HCT116 (cell line): ENCODE measurements around the gene THUMPD3. TPM values are rescaled to one million over a fixed set of nuclear protein-coding genes. Genes with fewer than 3 reads are reported as not detected.

Source experiments
- ATAC-seq: fragments of 200-7000 bp; cut with Tn5 transposase; 2 replicates; pipeline ENCODE4 v1.9.1; 2020; ENCODE audit warnings: mild to moderate bottlenecking, moderate library complexity
- BruUV-seq: library from RNA; stranded (reverse); fragments of 400-500 nt; replicated peaks from 2 replicates; lab custom pipeline; 2021; lab: Mats Ljungman, UMichigan
- CTCF ChIA-PET: fragments of 300-600 bp; sonication (Branson Sonifier 250); formaldehyde crosslinking; loops from one replicate; lab custom pipeline; 2021; ENCODE audit warnings: antibody characterized with exemption; lab: Charles Lee
- POLR2A ChIA-PET: fragments of 300-600, 350-600 bp; sonication (Branson Sonifier 250); formaldehyde crosslinking; loops from one replicate; lab custom pipeline; 2021; ENCODE audit warnings: antibody characterized with exemption; lab: Charles Lee
- RAD21 ChIA-PET, 2 experiments: fragments of 300-600 bp; sonication (Branson Sonifier 250); formaldehyde crosslinking; loops; one replicate each; lab custom pipeline; 2023; ENCODE audit warnings: low total read pairs in 2 of 2; ENCODE audit not compliant: uncharacterized antibody in 2 of 2, unreplicated experiment in 2 of 2, low non-redundant PET in 1 of 2; lab: Charles Lee
- DNase-seq: peaks from one replicate; pipeline ENCODE4 v3.0.0-alpha.2; 2010; ENCODE audit warnings: low read depth, low spot score
- H2AFZ ChIP-seq: fragments of 200-600 bp; shearing (Covaris generic), sonication (generic); 2 replicates; pipeline ENCODE4 v1.6.1; 2017; ENCODE audit warnings: low read depth, mixed run types, mixed read lengths, antibody characterized with exemption, low read length; ENCODE audit not compliant: poor library complexity, severe bottlenecking
- H3K27ac ChIP-seq: 2 replicates; pipeline ENCODE4 v1.5.1; 2012; ENCODE audit warnings: low read depth, low read length
- H3K27me3 ChIP-seq: fragments of 200-600 bp; sonication (generic); 2 replicates; pipeline ENCODE4 v1.6.1; 2016; ENCODE audit warnings: mixed run types, low read length, mixed read lengths; ENCODE audit not compliant: insufficient read depth
- H3K36me3 ChIP-seq, 2 experiments: fragments of 200-500 bp in 1 of 2; fragments of 200-600 bp in 1 of 2; sonication (Bioruptor generic) in 1 of 2; sonication (generic) in 1 of 2; 2 replicates each; pipeline versions ENCODE4 v1.5.1 to v1.6.1; 2014 to 2016; ENCODE audit warnings: low read length in 2 of 2, inconsistent platforms in 1 of 2, mixed read lengths in 1 of 2, mixed run types in 1 of 2; ENCODE audit not compliant: insufficient read depth in 2 of 2, control insufficient read depth in 1 of 2
- H3K4me1 ChIP-seq, 2 experiments: fragments of 200-600 bp in 1 of 2; sonication (generic) in 1 of 2; 2 replicates each; pipeline versions ENCODE4 v1.5.1 to v1.6.1; 2012 to 2017; ENCODE audit warnings: low read length in 2 of 2, inconsistent platforms in 1 of 2, mild to moderate bottlenecking in 1 of 2, mixed read lengths in 1 of 2, mixed run types in 1 of 2, moderate library complexity in 1 of 2; ENCODE audit not compliant: insufficient read depth in 2 of 2, control insufficient read depth in 1 of 2
- H3K4me2 ChIP-seq: fragments of 200-600 bp; sonication (generic); 2 replicates; pipeline ENCODE4 v1.6.1; 2017; ENCODE audit warnings: mixed run types, low read length, mixed read lengths
- H3K4me3 ChIP-seq, 2 experiments: fragments of 200-600 bp in 1 of 2; sonication (generic) in 1 of 2; replicated peaks in 1 of 2; 2 replicates each; pipeline ENCODE4 v1.5.1; 2011 to 2016; ENCODE audit warnings: low read length in 2 of 2, control low read depth in 1 of 2, low read depth in 1 of 2, mild to moderate bottlenecking in 1 of 2, mixed read lengths in 1 of 2, mixed run types in 1 of 2
- H3K79me2 ChIP-seq: fragments of 200-600 bp; sonication (generic); 2 replicates; pipeline ENCODE4 v1.6.1; 2017; ENCODE audit warnings: mild to moderate bottlenecking, mixed run types, low read length, moderate library complexity, mixed read lengths; ENCODE audit not compliant: insufficient read depth
- H3K9ac ChIP-seq: fragments of 200-600 bp; sonication (generic); 2 replicates; pipeline ENCODE4 v1.6.1; 2016; ENCODE audit warnings: low read length, mixed read lengths
- H3K9me2 ChIP-seq: fragments of 200-600 bp; sonication (generic), shearing (Covaris generic); 2 replicates; pipeline ENCODE4 v1.6.1; 2017; ENCODE audit warnings: mixed run types, mild to moderate bottlenecking, moderate library complexity; ENCODE audit not compliant: insufficient read depth
- H3K9me3 ChIP-seq, 2 experiments: fragments of 200-500 bp in 1 of 2; fragments of 200-600 bp in 1 of 2; sonication (Bioruptor generic) in 1 of 2; sonication (generic) in 1 of 2; 2 replicates each; pipeline ENCODE4 v1.6.1; 2014 to 2017; ENCODE audit warnings: low read length in 2 of 2, mixed read lengths in 2 of 2, inconsistent platforms in 1 of 2, low read depth in 1 of 2, mild to moderate bottlenecking in 1 of 2, mixed run types in 1 of 2, moderate library complexity in 1 of 2; ENCODE audit not compliant: control insufficient read depth in 1 of 2, insufficient read depth in 1 of 2
- H4K20me1 ChIP-seq: fragments of 200-600 bp; sonication (generic), shearing (Covaris generic); 2 replicates; pipeline ENCODE4 v1.6.1; 2017; ENCODE audit warnings: mixed run types, mild to moderate bottlenecking, moderate library complexity; ENCODE audit not compliant: insufficient read depth
- CBX3 ChIP-seq: IDR thresholded peaks from 2 replicates; pipeline ENCODE4 v1.6.1; 2012; ENCODE audit warnings: low read depth
- CEBPB ChIP-seq: IDR thresholded peaks from 2 replicates; pipeline ENCODE4 v1.6.1; 2012; ENCODE audit warnings: low read depth
- EGR1 ChIP-seq: IDR thresholded peaks from 2 replicates; pipeline ENCODE4 v1.6.1; 2012; ENCODE audit warnings: low read depth
- ELF1 ChIP-seq: IDR thresholded peaks from 2 replicates; pipeline ENCODE4 v1.6.1; 2012; ENCODE audit warnings: low read depth, borderline replicate concordance
- EZH2 ChIP-seq: fragments of 200-600 bp; sonication (generic); IDR thresholded peaks from 2 replicates; pipeline ENCODE4 v1.6.1; 2017; ENCODE audit warnings: antibody characterized with exemption, mixed run types
- EZH2phosphoT487 ChIP-seq: fragments of 200-600 bp; IDR thresholded peaks from 2 replicates; pipeline ENCODE4 v1.6.1; 2018; ENCODE audit warnings: antibody characterized with exemption, borderline replicate concordance
- FOSL1 ChIP-seq: IDR thresholded peaks from 2 replicates; pipeline ENCODE4 v1.6.1; 2012; ENCODE audit warnings: low read depth
- POLR2A ChIP-seq: IDR thresholded peaks from 2 replicates; pipeline ENCODE4 v1.7.0; 2011; ENCODE audit warnings: borderline replicate concordance; ENCODE audit not compliant: insufficient read depth, insufficient read length; ENCODE audit errors: extremely low read depth
- SIN3A ChIP-seq: IDR thresholded peaks from 2 replicates; pipeline ENCODE4 v1.6.1; 2012; ENCODE audit warnings: low read depth
- SP1 ChIP-seq: IDR thresholded peaks from 2 replicates; pipeline ENCODE4 v1.6.1; 2012; ENCODE audit warnings: low read depth
- SRF ChIP-seq: IDR thresholded peaks from 2 replicates; pipeline ENCODE4 v1.6.1; 2012; ENCODE audit warnings: low read depth
- YY1 ChIP-seq: IDR thresholded peaks from 2 replicates; pipeline ENCODE4 v1.6.1; 2011; ENCODE audit warnings: low read length, low read depth, moderate library complexity, mild to moderate bottlenecking; ENCODE audit not compliant: insufficient replicate concordance; ENCODE audit errors: extremely low read depth
- ZFX ChIP-seq: fragments of 450-650 bp; IDR thresholded peaks from 2 replicates; pipeline ENCODE4 v1.6.1; 2017
- ZNF274 ChIP-seq: fragments of 200-500 bp; sonication (Bioruptor generic); IDR thresholded peaks from 2 replicates; pipeline ENCODE4 v1.6.1; 2014; ENCODE audit warnings: mild to moderate bottlenecking, low read depth, low read length, inconsistent platforms
- intact Hi-C: fragments of 100-400 bp; cut with micrococcal nuclease; formaldehyde crosslinking; loops from 2 replicates; pipeline ENCODE4 v1.10.0; 2022
- total RNA-seq: library from RNA; stranded (reverse); gene quantifications from one replicate; pipeline ENCODE4 v1.2.1, GENCODE V29; 2021; ENCODE audit not compliant: unreplicated experiment
- TF ChIP-seq, protein P1 (sequence below), 3 experiments: fragments of 200-600 bp in 1 of 3; sonication (generic) in 1 of 3; IDR thresholded peaks in 2 of 3; conservative IDR thresholded peaks in 1 of 3; 2 replicates each; pipeline ENCODE4 v1.5.1; 2012 to 2017; ENCODE audit warnings: low read depth in 2 of 3, low read length in 2 of 3, antibody characterized with exemption in 1 of 3, borderline replicate concordance in 1 of 3, control low read depth in 1 of 3, mild to moderate bottlenecking in 1 of 3, mixed read lengths in 1 of 3, mixed run types in 1 of 3, moderate library complexity in 1 of 3; ENCODE audit not compliant: insufficient read depth in 1 of 3
- TF ChIP-seq, protein P2 (sequence below): IDR thresholded peaks from 2 replicates; pipeline ENCODE4 v1.6.1; 2012
- TF ChIP-seq, protein P3 (sequence below): IDR thresholded peaks from 2 replicates; pipeline ENCODE4 v1.6.1; 2011; ENCODE audit warnings: mild to moderate bottlenecking, low read length, moderate library complexity; ENCODE audit not compliant: insufficient replicate concordance; ENCODE audit errors: extremely low read depth

THUMPD3 gene
- total RNA-seq, 1 experiment from 2014 or later: 79.5 TPM

DNA sequence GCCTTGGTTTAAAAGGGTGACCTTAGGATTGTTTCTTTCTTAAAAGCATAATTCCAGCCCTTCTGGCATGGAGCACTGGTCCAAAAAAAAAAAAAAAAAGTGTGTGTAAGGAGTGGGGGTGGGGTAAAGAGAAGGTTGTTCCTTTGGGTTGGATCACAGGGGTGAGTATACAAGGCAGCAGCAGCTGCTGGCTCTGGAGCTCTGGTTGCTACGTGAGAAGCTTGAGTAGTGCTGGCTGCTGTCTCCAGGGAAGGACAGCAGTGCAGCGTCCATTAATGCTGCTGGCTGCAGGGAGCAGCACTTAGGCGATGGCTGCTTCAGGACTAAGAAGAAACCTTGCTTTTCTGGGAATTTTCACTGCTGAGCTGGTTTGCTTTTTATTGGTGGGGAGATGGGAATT, 36.9 kb downstream of the THUMPD3 start:
- no peaks in the 10 kb centered on the region for H3K9me2 ChIP-seq
- H3K4me1 ChIP-seq: peaks cover 53 to 68% of the 10 kb centered on the region in 2 experiments
- peak overlapping the region; percentile 71 to 98; a peak in 3 of 4 replicates for H3K4me3 ChIP-seq
- H3K27me3 ChIP-seq: no peaks in the 10 kb centered on the region
- TF ChIP-seq EZH2 (no peak), YY1 (no peak), ZNF274 (no peak), CEBPB (no peak), ZFX (no peak), EGR1 (no peak), EZH2phosphoT487 (no peak), CBX3 (no peak), FOSL1 (no peak), POLR2A (no peak), SIN3A (no peak), SRF (no peak), SP1 (no peak), ELF1 (no peak)
- TF ChIP-seq, protein P1, sequence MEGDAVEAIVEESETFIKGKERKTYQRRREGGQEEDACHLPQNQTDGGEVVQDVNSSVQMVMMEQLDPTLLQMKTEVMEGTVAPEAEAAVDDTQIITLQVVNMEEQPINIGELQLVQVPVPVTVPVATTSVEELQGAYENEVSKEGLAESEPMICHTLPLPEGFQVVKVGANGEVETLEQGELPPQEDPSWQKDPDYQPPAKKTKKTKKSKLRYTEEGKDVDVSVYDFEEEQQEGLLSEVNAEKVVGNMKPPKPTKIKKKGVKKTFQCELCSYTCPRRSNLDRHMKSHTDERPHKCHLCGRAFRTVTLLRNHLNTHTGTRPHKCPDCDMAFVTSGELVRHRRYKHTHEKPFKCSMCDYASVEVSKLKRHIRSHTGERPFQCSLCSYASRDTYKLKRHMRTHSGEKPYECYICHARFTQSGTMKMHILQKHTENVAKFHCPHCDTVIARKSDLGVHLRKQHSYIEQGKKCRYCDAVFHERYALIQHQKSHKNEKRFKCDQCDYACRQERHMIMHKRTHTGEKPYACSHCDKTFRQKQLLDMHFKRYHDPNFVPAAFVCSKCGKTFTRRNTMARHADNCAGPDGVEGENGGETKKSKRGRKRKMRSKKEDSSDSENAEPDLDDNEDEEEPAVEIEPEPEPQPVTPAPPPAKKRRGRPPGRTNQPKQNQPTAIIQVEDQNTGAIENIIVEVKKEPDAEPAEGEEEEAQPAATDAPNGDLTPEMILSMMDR (IDR thresholded peaks at IDR 0.05 in 2 of 3, conservative IDR thresholded peaks at IDR 0.05 in 1 of 3; ENCODE audit: borderline replicate concordance in 1 of 3, insufficient read depth in 1 of 3, low read depth in 2 of 3, low read length in 2 of 3): no peak
- TF ChIP-seq, protein P2, sequence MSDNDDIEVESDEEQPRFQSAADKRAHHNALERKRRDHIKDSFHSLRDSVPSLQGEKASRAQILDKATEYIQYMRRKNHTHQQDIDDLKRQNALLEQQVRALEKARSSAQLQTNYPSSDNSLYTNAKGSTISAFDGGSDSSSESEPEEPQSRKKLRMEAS: no peak
- TF ChIP-seq, protein P3, sequence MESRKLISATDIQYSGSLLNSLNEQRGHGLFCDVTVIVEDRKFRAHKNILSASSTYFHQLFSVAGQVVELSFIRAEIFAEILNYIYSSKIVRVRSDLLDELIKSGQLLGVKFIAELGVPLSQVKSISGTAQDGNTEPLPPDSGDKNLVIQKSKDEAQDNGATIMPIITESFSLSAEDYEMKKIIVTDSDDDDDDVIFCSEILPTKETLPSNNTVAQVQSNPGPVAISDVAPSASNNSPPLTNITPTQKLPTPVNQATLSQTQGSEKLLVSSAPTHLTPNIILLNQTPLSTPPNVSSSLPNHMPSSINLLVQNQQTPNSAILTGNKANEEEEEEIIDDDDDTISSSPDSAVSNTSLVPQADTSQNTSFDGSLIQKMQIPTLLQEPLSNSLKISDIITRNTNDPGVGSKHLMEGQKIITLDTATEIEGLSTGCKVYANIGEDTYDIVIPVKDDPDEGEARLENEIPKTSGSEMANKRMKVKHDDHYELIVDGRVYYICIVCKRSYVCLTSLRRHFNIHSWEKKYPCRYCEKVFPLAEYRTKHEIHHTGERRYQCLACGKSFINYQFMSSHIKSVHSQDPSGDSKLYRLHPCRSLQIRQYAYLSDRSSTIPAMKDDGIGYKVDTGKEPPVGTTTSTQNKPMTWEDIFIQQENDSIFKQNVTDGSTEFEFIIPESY: no peak
- H3K27ac ChIP-seq: peak overlapping the region; percentile 93; the same call in 1 of the 2 replicates
- peaks cover 87% of the 10 kb centered on the region for H3K79me2 ChIP-seq
- H4K20me1 ChIP-seq: peaks cover 53% of the 10 kb centered on the region
- intact Hi-C loops: no loop called here
- ChIA-PET POLR2A (interaction anchor here (1.3 kb wide), 1 partner anchor 21 kb away, joined by 4 read pairs; no protein-coding TSS in a partner anchor), RAD21 (interaction anchor here in 1 of 2 experiments (1.4 kb wide), 1 partner anchor 21 kb away, joined by 3 read pairs; no protein-coding TSS in a partner anchor), CTCF (no interaction called here)
- peak overlapping the region; percentile 99 for H3K9ac ChIP-seq
- peak overlapping the region; percentile 94 for H3K4me2 ChIP-seq
- BruUV-seq: no TSS peak
- no peak overlapping the region for H2AFZ ChIP-seq
- DNase-seq: peak; percentile 26
- peaks cover 3 to 8% of the 10 kb centered on the region in 2 experiments; a peak in 2 of 4 replicates for H3K36me3 ChIP-seq
- no peak for ATAC-seq
- no peaks in the 10 kb centered on the region for H3K9me3 ChIP-seq
